GM12864 (cell line): ENCODE data around the gene CUL1.

ENCODE experiments used
- DNase-seq: peaks from one replicate; pipeline ENCODE4 v3.0.0-alpha.2; 2011; ENCODE audit warnings: low read depth
- H3K4me3 ChIP-seq: 2 replicates; pipeline ENCODE4 v1.5.1; 2011; ENCODE audit warnings: mild to moderate bottlenecking, low read depth, low read length, control low read depth
- TF ChIP-seq, protein P1 (sequence below): IDR thresholded peaks from 2 replicates; pipeline ENCODE4 v1.5.1; 2011; ENCODE audit warnings: low read depth, mild to moderate bottlenecking, moderate library complexity, low read length, control low read depth, inconsistent platforms; ENCODE audit errors: missing control alignments

CUL1 gene

DNA sequence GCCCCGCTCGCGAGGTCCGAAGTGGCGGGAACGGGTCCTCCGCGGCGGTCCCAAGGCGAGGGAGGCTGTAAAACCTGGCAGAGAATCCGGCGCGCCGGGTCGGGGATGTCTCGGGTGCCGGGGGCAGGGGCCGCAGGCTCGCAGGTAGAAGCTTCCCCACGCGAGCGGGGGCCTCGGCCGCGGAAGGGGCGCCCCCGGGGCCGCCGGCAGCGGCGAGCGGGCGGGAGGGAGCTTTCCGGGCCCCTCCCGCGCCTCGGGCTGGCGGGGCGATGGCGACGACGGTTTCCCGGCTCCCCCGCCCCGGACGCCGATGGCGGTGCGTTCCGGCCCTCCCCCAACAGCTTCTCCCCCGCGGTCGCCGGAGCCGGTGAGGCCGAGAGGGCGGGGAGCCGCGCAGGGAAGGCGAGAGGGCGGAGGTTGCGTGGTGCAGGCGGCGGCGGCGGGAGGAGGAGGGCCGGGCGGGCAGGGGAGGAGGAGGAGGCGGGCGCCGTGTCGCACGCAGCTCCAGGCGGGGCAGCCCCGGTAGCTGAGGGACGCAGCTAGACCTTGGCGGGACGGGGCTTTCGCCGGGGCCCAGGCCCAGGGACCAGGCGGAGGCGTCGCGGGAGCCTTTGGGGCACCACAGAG, at the start of gene CUL1:
Gene CUL1, plus strand, starts transcription at position 507 of the 627 bp plus-strand sequence. CDS start 31,220 bp downstream, outside the sequence.
- TF ChIP-seq, protein P1, sequence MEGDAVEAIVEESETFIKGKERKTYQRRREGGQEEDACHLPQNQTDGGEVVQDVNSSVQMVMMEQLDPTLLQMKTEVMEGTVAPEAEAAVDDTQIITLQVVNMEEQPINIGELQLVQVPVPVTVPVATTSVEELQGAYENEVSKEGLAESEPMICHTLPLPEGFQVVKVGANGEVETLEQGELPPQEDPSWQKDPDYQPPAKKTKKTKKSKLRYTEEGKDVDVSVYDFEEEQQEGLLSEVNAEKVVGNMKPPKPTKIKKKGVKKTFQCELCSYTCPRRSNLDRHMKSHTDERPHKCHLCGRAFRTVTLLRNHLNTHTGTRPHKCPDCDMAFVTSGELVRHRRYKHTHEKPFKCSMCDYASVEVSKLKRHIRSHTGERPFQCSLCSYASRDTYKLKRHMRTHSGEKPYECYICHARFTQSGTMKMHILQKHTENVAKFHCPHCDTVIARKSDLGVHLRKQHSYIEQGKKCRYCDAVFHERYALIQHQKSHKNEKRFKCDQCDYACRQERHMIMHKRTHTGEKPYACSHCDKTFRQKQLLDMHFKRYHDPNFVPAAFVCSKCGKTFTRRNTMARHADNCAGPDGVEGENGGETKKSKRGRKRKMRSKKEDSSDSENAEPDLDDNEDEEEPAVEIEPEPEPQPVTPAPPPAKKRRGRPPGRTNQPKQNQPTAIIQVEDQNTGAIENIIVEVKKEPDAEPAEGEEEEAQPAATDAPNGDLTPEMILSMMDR = no peak
- no peak for DNase-seq
- peak within 1 kb of the TSS; percentile 93 for H3K4me3 ChIP-seq

DNA sequence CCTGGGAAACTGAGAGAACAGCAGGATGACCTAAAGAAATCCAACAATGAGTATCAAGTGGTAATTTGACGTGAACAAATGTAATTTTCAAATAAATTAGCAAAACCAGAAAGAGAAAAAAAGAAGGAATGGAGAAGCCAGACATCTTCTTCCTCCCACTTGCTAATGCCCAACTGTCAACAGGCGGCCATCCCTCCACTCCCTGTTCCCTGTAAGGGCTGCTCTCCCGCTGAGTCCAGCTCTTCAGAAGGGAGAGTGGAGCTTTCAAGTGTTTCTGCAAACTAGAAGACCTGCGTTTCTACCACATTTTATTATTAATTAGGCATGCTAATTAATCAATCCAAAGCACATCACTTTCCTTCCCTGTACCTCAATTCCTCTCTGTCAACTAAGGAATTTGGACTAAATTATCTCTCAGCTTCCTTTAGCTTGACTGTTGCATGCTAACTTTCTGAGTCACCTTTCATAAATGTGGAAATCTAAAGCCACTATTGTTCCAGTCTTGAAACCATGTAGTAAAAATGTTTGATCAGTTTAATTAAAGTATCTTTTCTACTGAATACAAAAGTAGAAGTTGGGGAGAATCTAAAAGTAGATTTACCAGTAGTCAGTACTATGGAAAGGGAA, 48.4 kb upstream of the CUL1 start:
- TF ChIP-seq, protein P1 = no peak

DNA sequence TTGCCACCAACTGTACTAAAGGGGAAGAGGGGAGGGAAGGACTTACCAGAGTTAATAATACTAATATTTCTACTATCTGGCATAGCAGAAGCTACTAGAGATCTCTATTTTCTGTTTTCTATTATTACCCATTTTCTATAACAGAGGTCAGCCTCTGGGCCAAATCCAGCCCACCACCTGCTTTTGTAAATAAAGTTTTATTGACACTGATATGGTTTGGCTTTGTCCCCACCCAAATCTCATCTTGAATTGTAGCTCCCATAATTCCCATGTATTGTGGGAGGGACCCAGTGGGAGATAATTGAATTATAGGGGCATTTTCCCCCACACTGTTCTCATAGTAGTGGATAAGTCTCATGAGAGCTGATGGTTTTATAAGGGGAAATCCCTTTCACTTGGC, 45.9 kb upstream of the CUL1 start:
- no peak for DNase-seq
- no peak overlapping the region for H3K4me3 ChIP-seq
- TF ChIP-seq, protein P1 = no peak

More for the DNA sequence above, 48.4 kb upstream of the CUL1 start:
- DNase-seq = no peak
- no peak overlapping the region for H3K4me3 ChIP-seq

DNA sequence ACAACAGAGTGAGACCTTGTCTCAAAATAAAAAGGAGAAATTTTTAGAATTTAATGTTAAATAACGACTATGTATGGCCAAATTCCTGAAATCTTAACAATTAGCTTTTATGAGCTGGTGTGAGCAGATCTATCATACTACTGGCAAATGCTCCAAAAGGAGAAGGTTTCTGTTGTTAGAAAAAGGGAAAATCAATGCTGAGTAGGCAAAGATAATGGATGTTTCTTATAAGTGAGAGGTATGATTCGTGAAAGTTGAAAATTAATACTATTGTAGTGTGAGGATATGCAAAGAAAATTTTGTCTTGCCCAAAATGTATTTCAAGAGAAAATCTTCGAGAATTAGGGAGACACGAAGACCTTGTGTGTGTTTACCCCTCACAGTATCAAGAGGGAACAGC, 40.8 kb upstream of the CUL1 start:
- no peak for DNase-seq
- TF ChIP-seq, protein P1 = no peak
- H3K4me3 ChIP-seq = no peak overlapping the region

- TF ChIP-seq, protein P1 = no peak
- DNase-seq = no peak
- no peak overlapping the region for H3K4me3 ChIP-seq
Measured at GRCh38 chr7:148661471-148661870, 37.2 kb upstream of the CUL1 start.

DNA sequence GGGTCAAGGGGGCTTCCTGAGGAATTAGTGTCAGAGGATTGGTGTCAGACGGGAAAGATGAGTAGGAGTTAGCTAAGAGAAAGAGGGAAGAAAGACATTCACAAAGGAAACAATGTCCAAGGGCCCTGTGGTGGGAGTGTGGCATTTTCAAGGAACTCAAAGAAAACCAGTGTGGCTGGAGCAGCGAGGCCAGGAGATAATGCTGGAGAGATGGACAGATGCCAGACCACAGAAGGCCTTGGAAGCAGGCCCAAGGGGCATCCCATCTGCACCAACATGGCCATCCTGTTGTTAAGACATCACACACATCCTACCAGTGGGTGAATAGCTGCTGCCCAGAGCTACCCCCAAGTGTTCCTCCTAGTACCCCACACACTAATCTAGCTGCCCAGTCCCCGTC, 36.1 kb upstream of the CUL1 start:
- no peak overlapping the region for H3K4me3 ChIP-seq
- DNase-seq = no peak
- TF ChIP-seq, protein P1 = no peak

DNA sequence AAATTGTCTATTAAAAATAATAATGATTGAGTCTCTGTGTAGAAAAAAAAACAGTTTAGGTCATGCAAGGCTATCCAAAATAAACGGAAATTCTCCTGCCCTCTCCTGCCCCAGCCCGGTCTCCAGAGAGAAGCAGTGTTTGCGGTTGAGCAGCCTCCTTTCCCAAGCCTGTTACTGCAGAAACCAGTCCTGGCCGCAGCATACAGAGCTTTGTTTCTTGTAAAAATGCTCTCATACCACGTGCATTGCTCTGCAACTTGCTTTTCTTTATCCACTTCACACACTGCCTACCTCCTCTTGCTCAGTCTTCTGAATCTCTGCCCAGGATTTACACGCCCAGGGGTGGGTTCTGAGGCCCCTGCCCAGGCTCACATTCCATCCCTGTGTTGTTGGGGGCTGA, 34.4 kb upstream of the CUL1 start:
- H3K4me3 ChIP-seq = no peak overlapping the region
- DNase-seq = no peak
- TF ChIP-seq, protein P1 = no peak
